Measurements from ENCODE around the gene FAM184B.

DNA sequence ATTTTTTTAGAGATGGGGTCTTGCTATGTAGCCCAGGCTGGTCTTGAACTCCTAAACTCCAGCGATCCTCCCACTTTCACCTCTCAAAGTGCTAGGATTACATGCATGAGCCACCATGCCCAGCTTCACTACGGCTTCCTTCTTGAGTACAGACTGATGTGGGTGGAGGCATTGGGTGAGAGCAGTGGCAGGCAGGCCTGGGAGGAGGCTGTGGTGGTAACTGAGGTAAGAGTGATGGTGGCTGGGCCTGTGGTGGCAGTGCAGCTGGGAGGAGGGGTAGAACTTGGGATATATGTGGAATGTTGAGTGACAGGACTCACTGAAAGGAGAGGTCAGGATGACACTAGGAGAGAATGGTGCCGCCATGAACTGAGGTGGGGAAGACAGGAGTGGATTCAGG, 86.1 kb downstream of the FAM184B start:
- TF ChIP-seq CHD1 (IDR thresholded peaks at IDR 0.05; ENCODE audit: low read depth, low read length) (no peak), RCOR1 (IDR thresholded peaks at IDR 0.05; ENCODE audit: insufficient replicate concordance, low read length) (no peak), POLR2A (IDR thresholded peaks at IDR 0.05; ENCODE audit: low read depth, low read length) (no peak), RFX5 (IDR thresholded peaks at IDR 0.05; ENCODE audit: low read depth, low read length) (no peak), MXI1 (IDR thresholded peaks at IDR 0.05; ENCODE audit: borderline replicate concordance, low read depth, low read length) (no peak), MAFK (IDR thresholded peaks at IDR 0.05; ENCODE audit: low read depth, low read length) (no peak), FOS (IDR thresholded peaks at IDR 0.05; ENCODE audit: low read depth, low read length) (no peak)
- TF ChIP-seq, protein P1, sequence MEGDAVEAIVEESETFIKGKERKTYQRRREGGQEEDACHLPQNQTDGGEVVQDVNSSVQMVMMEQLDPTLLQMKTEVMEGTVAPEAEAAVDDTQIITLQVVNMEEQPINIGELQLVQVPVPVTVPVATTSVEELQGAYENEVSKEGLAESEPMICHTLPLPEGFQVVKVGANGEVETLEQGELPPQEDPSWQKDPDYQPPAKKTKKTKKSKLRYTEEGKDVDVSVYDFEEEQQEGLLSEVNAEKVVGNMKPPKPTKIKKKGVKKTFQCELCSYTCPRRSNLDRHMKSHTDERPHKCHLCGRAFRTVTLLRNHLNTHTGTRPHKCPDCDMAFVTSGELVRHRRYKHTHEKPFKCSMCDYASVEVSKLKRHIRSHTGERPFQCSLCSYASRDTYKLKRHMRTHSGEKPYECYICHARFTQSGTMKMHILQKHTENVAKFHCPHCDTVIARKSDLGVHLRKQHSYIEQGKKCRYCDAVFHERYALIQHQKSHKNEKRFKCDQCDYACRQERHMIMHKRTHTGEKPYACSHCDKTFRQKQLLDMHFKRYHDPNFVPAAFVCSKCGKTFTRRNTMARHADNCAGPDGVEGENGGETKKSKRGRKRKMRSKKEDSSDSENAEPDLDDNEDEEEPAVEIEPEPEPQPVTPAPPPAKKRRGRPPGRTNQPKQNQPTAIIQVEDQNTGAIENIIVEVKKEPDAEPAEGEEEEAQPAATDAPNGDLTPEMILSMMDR (conservative IDR thresholded peaks at IDR 0.05; ENCODE audit: low read depth, low read length): no peak
